Brain microvascular endothelial cell (primary cell): ENCODE data around the gene SNAI3.

Source experiments
- DNase-seq: peaks from one replicate; pipeline ENCODE4 v3.0.0-alpha.2; 2020
- H3K27ac ChIP-seq: fragments of 250-450 bp; sonication (Bioruptor Pico); 2 replicates; pipeline ENCODE4 v1.5.1; 2020; ENCODE audit warnings: mild to moderate bottlenecking, moderate library complexity
- H3K27me3 ChIP-seq: fragments of 250-450 bp; sonication (Bioruptor Pico); replicated peaks from 2 replicates; pipeline ENCODE4 v1.5.1; 2020; ENCODE audit warnings: mild to moderate bottlenecking
- H3K36me3 ChIP-seq: fragments of 250-450 bp; sonication (Bioruptor Pico); replicated peaks from 2 replicates; pipeline ENCODE4 v1.5.1; 2020; ENCODE audit warnings: mild to moderate bottlenecking
- H3K4me3 ChIP-seq: 2 replicates; pipeline ENCODE4 v1.5.1; 2011; ENCODE audit warnings: low read depth, mild to moderate bottlenecking, control low read depth, low read length, moderate library complexity
- in situ Hi-C: cut with HindIII; loops from 2 replicates; pipeline ENCODE4 v1.10.0; 2017; ENCODE audit warnings: low sequenced_read_pairs, low pct_ligation_motif_present
- TF ChIP-seq, protein P1 (sequence below): IDR thresholded peaks from 2 replicates; pipeline ENCODE4 v1.5.1; 2011; ENCODE audit warnings: low read depth, mild to moderate bottlenecking, moderate library complexity, low read length, control low read depth, inconsistent platforms; ENCODE audit errors: missing control alignments

SNAI3 gene

DNA sequence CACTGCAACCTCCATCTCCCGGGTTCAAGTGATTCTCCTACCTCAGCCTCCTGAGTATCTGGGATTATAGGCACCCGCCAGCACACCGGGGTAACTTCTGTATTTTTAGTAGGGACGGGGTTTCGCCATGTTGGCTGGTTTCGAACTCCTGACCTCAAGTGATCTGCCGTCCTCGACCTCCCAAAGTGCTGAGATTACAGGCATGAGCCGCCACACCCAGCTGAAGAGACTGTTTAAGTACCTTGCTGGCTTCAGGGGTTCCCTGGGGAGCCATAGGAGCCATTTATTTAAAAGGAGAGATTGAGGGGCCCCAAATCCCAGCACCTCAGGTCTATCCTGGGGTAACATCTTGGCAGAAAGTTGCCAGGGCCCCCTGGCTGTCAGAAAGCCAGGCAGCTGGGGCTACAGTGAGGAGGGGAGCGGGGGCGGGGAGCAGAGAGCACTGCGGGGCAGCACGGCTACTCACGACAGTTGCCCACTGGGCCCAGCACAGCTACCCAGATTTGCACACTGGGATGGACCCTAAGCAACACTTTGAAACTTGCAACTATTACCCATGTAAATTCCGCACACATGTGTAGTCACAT lies 1.6 kb downstream of the SNAI3 start:
- Histone ChIP-seq H3K27ac (no peak overlapping the region), H3K36me3 (no peaks in the 10 kb centered on the region), H3K4me3 (no peak overlapping the region), H3K27me3 (peaks cover 2% of the 10 kb centered on the region)
- no peak for DNase-seq
- in situ Hi-C loops = loop anchor here (10.0 kb wide), 1 partner anchor 100 kb away; the partner anchor contains the start of gene PIEZO1
- TF ChIP-seq, protein P1, sequence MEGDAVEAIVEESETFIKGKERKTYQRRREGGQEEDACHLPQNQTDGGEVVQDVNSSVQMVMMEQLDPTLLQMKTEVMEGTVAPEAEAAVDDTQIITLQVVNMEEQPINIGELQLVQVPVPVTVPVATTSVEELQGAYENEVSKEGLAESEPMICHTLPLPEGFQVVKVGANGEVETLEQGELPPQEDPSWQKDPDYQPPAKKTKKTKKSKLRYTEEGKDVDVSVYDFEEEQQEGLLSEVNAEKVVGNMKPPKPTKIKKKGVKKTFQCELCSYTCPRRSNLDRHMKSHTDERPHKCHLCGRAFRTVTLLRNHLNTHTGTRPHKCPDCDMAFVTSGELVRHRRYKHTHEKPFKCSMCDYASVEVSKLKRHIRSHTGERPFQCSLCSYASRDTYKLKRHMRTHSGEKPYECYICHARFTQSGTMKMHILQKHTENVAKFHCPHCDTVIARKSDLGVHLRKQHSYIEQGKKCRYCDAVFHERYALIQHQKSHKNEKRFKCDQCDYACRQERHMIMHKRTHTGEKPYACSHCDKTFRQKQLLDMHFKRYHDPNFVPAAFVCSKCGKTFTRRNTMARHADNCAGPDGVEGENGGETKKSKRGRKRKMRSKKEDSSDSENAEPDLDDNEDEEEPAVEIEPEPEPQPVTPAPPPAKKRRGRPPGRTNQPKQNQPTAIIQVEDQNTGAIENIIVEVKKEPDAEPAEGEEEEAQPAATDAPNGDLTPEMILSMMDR = no peak

DNA sequence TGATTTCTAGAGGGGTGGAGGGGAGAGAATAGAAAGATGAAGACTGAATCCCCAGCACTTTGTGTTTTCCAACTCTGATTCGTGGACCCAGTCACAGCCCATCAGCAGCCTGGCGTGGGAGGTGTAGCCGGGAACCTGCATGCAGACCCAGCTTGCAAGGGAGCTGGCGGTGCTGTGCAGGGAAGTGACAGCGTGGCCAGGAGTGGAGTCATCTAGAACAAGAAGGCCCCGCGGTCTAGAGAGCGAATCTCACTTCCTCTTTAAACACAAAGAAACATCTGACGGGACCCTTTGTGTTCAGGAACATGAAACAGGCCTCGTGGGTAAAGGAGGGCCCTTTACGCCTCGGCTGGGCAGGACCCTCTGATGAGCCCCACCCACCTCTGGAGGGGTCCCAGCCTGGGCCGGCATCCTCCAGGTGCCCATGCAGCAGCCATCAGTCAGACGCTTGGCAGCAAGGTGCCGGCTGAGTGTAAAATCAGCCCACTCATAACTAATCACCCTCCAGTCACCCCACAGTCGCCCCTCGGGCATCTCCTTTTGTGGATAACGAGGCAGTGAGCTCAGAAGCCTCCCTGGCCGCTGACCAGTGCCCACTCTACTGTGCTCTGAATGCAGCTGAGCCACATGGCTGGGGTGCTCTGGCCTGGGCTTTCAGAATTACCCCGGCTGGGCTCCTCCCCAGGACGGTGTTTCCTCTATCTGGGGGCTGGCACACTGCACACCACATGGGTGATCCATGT lies 4.4 kb downstream of the SNAI3 start:
- Histone ChIP-seq H3K36me3 (no peaks in the 10 kb centered on the region), H3K27ac (no peak overlapping the region), H3K4me3 (no peak overlapping the region), H3K27me3 (no peaks in the 10 kb centered on the region)
- in situ Hi-C loops = loop anchor here (10.0 kb wide), 1 partner anchor 103 kb away; the partner anchor contains the start of gene PIEZO1
- TF ChIP-seq, protein P1 = no peak
- no peak for DNase-seq

DNA sequence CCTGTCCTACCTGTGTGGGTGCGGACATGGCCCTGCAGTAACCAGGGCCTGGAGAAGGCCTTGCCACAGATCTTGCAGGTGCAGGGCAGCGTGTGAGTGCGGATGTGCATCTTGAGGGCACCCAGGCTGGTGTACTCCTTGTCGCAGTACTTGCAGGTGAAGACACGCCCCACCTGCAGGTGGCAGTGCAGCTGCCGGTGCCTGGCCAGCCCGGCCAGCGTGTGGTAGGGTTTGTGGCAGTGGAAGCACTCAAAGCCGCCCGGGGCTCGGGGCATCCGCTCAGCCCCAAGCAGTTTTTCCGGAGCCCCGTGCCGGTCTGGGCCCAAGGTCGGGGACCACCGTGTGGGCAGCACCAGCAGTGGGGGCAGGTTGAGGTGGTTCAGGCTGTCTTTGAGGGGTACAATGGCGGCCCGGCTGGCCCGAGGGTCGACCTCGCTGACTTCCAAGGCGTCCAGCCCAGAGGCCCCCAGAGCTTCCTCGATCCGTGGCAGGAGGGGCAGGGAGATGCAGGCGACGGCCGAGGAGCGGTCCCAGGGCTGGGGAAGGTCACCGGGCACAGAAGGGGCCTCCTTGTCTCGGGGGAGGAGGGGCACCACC lies 5.1 kb downstream of the SNAI3 start:
- Histone ChIP-seq H3K27me3 (no peaks in the 10 kb centered on the region), H3K36me3 (no peaks in the 10 kb centered on the region), H3K27ac (no peak overlapping the region), H3K4me3 (no peak overlapping the region)
- TF ChIP-seq, protein P1 = peak; percentile 51
- no peak for DNase-seq
- in situ Hi-C loops = loop anchor here (10.0 kb wide), 1 partner anchor 104 kb away; the partner anchor contains the start of gene PIEZO1

DNA sequence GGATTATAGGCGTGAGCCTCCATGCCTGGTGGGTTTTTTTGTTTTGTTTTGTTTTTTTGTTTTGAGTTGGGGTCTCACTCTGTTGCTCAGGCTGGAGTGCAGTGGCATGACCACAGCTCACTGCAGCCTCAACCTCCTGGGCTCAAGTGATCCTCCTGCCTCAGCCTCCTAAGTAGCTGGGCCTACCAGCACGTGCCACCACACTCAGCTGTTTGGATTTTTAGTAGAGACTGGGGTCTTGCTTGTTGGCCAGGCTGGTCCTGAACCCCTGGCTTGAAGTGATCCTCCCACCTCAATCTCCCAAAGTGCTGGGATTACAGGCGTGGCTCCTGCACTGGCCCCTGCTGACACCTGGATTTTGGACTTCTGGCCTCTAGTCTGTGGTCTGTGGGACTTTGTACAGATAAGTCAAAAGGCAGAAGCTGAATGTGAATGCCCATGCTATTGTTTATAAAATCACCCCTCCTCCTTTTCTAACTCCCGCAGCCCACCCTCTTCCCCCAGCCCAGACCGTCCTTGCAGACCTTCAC lies 5.7 kb downstream of the SNAI3 start:
- H3K27me3 ChIP-seq = no peaks in the 10 kb centered on the region
- H3K4me3 ChIP-seq = no peak overlapping the region
- TF ChIP-seq, protein P1 = no peak
- H3K36me3 ChIP-seq = no peaks in the 10 kb centered on the region
- no peak overlapping the region for H3K27ac ChIP-seq
- DNase-seq = no peak
- in situ Hi-C loops = loop anchor here (10.0 kb wide), 1 partner anchor 104 kb away; the partner anchor contains the start of gene PIEZO1

DNA sequence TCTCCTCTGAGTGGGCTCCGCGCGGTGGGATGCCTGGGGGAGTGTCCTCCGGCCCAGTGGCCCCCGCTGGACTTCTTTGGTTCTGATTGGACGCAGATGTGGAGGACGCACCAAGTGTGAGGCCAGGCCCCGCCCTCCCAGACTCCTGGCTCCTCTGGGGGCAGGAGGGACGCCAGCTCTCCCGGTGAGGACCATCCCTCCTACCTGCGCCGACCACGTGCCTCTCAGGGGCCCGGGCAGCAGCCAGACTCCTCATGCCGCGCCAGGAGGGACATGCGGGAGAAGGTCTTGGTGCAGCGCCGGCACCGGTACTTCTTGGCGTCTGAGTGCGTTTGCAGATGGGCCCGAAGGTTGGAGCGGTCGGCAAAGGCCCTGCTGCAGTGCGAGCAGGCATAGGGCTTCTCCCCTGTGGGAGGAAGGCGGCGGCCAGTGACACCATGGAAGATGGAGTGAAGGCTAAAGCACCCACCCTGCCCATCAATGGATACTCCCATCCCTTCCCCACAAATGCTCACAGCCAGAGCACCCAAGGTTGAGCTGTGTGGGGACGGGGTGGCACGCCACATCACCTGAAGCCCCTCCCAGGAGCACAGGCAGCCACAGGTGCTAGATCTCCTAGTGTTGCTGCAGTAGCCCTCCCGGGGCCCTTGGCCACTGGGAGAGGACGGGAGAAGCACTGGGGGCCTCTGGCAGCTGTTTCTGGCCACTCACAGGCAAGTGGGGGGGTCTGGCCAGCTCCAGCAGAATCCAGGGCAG lies 7.9 kb downstream of the SNAI3 start:
- TF ChIP-seq, protein P1 = no peak

More for the DNA sequence above, 7.9 kb downstream of the SNAI3 start:
- Histone ChIP-seq H3K27ac (no peak overlapping the region), H3K27me3 (no peaks in the 10 kb centered on the region), H3K36me3 (no peaks in the 10 kb centered on the region), H3K4me3 (no peak overlapping the region)
- in situ Hi-C loops = no loop called here
- DNase-seq = no peak
